Heart right ventricle (tissue), 16 donors: ENCODE data around the gene NOTUM. TPM values are rescaled to one million over a fixed set of nuclear protein-coding genes. Genes with fewer than 3 reads are reported as not detected.

Experiments
- ATAC-seq, 8 donors: fragments of 200-7000 bp; cut with Tn5 transposase; one replicate each; pipeline ENCODE4 v1.9.1; 2020; ENCODE audit warnings: mild to moderate bottlenecking in 8 of 8, moderate library complexity in 8 of 8, moderate number of reproducible peaks in 1 of 8
- DNase-seq, 2 donors: peaks; one replicate each; pipeline ENCODE4 v3.0.0-alpha.2; 2020
- H3K27ac ChIP-seq, 10 donors: fragments of 200-600 bp; sonication (generic) in 2 of 10; one replicate each; pipeline versions ENCODE4 v1.5.0 to v1.8.0; 2020 to 2022; ENCODE audit warnings: mild to moderate bottlenecking in 3 of 10
- H3K27me3 ChIP-seq, 7 donors: fragments of 200-600 bp; one replicate each; pipeline ENCODE4 v1.8.0; 2021 to 2022; ENCODE audit warnings: mild to moderate bottlenecking in 2 of 7
- H3K36me3 ChIP-seq, 9 donors: fragments of 200-600 bp; sonication (generic) in 1 of 9; one replicate each; pipeline versions ENCODE4 v1.5.0 to v1.8.0; 2020 to 2022; ENCODE audit warnings: mild to moderate bottlenecking in 2 of 9
- H3K4me1 ChIP-seq, 9 donors: fragments of 200-600 bp; sonication (generic) in 1 of 9; one replicate each; pipeline versions ENCODE4 v1.5.0 to v1.8.0; 2020 to 2022; ENCODE audit warnings: mild to moderate bottlenecking in 4 of 9
- H3K4me3 ChIP-seq, 10 donors: fragments of 200-600 bp; sonication (generic) in 2 of 10; one replicate each; pipeline versions ENCODE4 v1.5.0 to v1.8.0; 2020 to 2022; ENCODE audit warnings: mild to moderate bottlenecking in 7 of 10, moderate library complexity in 2 of 10
- H3K9me3 ChIP-seq, 11 donors: fragments of 200-600 bp in 10 of 11; sonication (generic) in 2 of 11; one replicate each; pipeline versions ENCODE4 v1.5.0 to v1.8.0; 2013 to 2022; ENCODE audit warnings: mild to moderate bottlenecking in 2 of 11, control low read depth in 1 of 11, moderate library complexity in 1 of 11
- CTCF ChIP-seq, 9 donors: fragments of 200-600 bp; sonication (generic) in 2 of 9; IDR thresholded peaks; one replicate each; pipeline versions ENCODE4 v1.5.0 to v1.8.0; 2021 to 2022; ENCODE audit warnings: antibody characterized with exemption in 9 of 9, mild to moderate bottlenecking in 5 of 9, moderate library complexity in 1 of 9
- WGBS, 2 donors: extraction: QIAGEN DNeasy Blood & Tissue Kit; methylation state at CpG; one replicate each; pipeline ENCODE4 v1.1.7; 2013; ENCODE audit warnings: inconsistent platforms in 1 of 2; 5-methylcytosine and 5-hydroxymethylcytosine counted together
- intact Hi-C, 10 donors: fragments of 100-400 bp; cut with DNase I; formaldehyde crosslinking; loops; one replicate each; pipeline versions ENCODE4 v1.11.1 to v1.14.2; 2022
- polyA plus RNA-seq, 2 donors: library from polyadenylated mRNA; stranded (reverse); fragments of 200-250 nt; gene quantifications; one replicate each; pipeline ENCODE4 v1.2.3, GENCODE V29; 2013
- total RNA-seq, 10 donors: library from RNA; stranded (reverse); fragmentation: NEBNext Ultra II Directional in 3 of 10; extraction: Animal tissue kit (Norgen Biotek cat#: 25700) in 3 of 10; gene quantifications; one replicate each; pipeline versions ENCODE4 v1.2.1 to v1.2.4, GENCODE V29; 2021 to 2023
- donor health status: Arrhythmogenic right ventricular cardiomyopathy.
- donor health status: ischemic (EF 13 %, LVEDD 7.1; RV severe dilation, severe dysfunction).
- donor health status: healthy with polysubstance abuse.
- donor health status: DM: no; HTN: yes; CAD: no.
- donor health status: DM: no; HTN: no; CAD: no.
- donor health status: ischemic (EF 25% LVEDD 6.9; RV normal size, moderate dysfunction).
- donor health status: ischemic (EF 25% LVEDD 5.7; RV mildly dilated, moderate dysfunction).
- donor health status: healthy.
- donor health status: DM: yes; HTN: yes; CAD: no.
- donor health status: Ischemic cardiomyopathy.
- donor health status: ischemic (EF 35%, LVEDD 5.7; RV mildly dilated, moderate dysfunction).
- donor health status: nonischemic (EF 11% LVEDD 7.7; RV severe dilation, severe dysfunction).
- donor health status: DM: yes; HTN: yes; CAD: no.
- donor health status: PGD.
- donor health status: ischemic (EF 29% LVEDD 5.4; RV normal size, mild dysfunction).
- donor health status: nonischemic (EF 23%, LVEDD 6.1; RV moderate dilation, normal function).

NOTUM gene
- total and polyA plus RNA-seq, 12 donors = 0.22 to 1.5 (median 0.65) TPM; not detected in 5

DNA sequence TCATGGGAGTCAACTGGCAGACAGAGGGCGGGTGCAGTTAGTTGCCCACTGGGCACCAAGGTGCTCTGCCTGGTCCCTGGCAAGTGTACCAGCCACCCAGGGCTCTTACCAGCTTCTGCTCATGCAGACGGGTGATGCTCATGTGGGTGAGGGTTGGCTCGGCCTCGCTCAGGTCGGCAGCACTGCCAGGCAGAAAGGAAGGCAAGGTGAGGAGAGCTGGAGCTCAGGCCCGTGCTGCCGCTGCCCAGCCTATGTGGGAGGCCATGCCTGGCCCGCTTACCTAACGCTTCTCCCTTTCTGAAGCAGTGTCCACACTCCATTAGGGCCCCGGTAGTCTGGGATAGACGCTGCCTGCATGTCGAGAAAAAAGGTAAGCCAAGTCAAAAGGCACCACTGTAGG is 45.7 kb downstream of the NOTUM start:
- no peaks in the 10 kb centered on the region for H3K27me3 ChIP-seq
- no peak for DNase-seq
- intact Hi-C loops = no loop called here
- no peak for TF ChIP-seq CTCF (IDR thresholded peaks at IDR 0.05)
- peaks cover 14 to 52% (median 32%) of the 10 kb centered on the region in 9 donors for H3K4me1 ChIP-seq
- no peak for ATAC-seq
- H3K4me3 ChIP-seq = no peak overlapping the region
- peaks cover 0 to 58% (median 32%) of the 10 kb centered on the region in 9 donors for H3K36me3 ChIP-seq
- no peak overlapping the region for H3K27ac ChIP-seq
- 90 to 93% methylated on average over 12 of the region's 12 CpGs for WGBS, 2 donors
- H3K9me3 ChIP-seq = no peaks in the 10 kb centered on the region

GRCh38 chr17:81914103-81914850 is 46.7 kb downstream of the NOTUM start:
- H3K4me1 ChIP-seq = peaks cover 17 to 51% (median 40%) of the 10 kb centered on the region in 9 donors
- H3K9me3 ChIP-seq = no peaks in the 10 kb centered on the region
- H3K27ac ChIP-seq = no peak overlapping the region
- no peak for TF ChIP-seq CTCF (IDR thresholded peaks at IDR 0.05)
- intact Hi-C loops = no loop called here
- peaks cover 0 to 47% (median 32%) of the 10 kb centered on the region in 9 donors for H3K36me3 ChIP-seq
- DNase-seq (no peak), ATAC-seq (no peak)
- H3K27me3 ChIP-seq = no peaks in the 10 kb centered on the region
- H3K4me3 ChIP-seq = no peak overlapping the region
- 97% methylated on average over 36 of the region's 36 CpGs for WGBS, 2 donors

DNA sequence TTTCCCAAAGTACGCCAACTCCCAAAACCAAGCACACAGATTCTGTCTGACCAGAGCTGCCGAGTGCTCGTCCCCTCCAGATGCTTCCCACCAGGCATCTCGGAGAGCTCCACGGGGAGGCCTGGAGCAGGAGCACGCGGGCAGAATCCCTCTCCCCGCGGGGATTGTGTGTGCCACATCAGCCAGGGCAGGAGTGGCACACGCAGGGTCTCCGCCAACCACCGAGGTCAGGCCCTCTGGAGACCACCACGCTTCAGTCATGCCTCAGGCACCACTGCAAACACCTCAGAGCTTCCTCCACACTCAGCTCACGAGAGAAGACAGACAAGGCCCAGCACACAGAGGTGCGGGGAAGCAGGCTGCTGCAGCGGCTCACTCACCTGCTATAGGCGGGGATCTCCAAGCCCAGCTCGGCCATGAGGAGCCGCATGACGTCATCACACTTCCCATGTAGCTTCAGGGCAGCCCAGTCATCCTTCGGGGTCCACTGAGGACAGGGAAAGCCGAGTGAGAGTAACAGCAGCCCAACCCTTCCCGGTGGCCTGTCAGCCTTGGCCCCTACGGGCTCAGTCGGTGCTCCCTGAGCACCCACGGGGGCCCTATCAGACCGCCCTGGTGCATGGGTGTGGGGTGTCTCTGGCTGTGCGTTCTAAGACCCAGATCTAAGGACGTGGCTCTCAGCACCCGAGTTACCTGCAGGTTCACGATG is 47.4 kb downstream of the NOTUM start:
- no peaks in the 10 kb centered on the region for H3K9me3 ChIP-seq
- intact Hi-C loops = no loop called here
- peaks cover 17 to 50% (median 39%) of the 10 kb centered on the region in 9 donors for H3K4me1 ChIP-seq
- ATAC-seq = no peak
- no peak overlapping the region for H3K27ac ChIP-seq
- no peak overlapping the region for H3K4me3 ChIP-seq
- WGBS, 2 donors = 94 to 95% methylated on average over 31 of the region's 31 CpGs
- no peak for DNase-seq
- peaks cover 0 to 46% (median 31%) of the 10 kb centered on the region in 9 donors for H3K36me3 ChIP-seq
- no peak for TF ChIP-seq CTCF (IDR thresholded peaks at IDR 0.05)
- H3K27me3 ChIP-seq = no peaks in the 10 kb centered on the region

DNA sequence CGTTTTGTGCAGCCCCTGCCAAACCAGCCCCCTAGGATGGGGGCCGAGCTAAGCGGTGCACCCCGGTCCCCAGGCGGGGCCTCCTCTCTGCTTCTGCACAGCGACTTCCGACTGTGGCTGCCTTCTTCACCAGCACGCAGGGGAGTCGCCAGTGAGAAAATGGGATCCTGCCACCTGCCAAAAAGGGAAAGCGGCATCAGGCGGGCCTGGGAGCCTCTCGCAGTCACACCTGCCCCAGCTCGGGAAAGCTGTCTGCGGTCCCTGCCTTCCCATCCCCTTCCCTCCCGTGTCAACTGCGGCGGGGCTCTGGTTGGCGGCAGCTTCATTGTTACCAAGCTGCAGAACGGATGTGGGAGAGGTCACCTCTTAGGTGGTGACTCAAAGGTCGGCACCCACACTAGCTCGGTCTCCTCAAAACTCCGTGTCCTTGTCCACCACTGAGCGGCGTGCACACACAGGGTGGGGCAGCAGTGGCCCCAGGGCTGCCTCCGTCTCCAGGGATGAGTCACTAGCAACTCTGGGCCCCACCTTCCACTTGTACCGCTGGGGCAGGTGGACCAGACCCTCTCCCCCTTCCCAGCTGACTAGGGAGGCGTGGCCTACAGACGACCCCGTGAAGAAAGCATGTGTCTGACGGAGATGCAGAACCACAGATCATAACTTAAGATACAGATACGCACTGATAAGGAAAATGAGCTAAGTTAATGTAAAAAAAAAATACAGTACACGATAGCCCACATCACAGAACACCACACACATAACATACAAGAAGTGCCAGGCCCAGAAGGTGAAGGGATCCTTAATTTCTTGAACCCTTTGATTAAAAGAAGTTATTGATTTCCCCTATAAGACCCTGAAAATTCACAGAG is 48.3 kb downstream of the NOTUM start:
- no peaks in the 10 kb centered on the region for H3K27me3 ChIP-seq
- DNase-seq (no peak), ATAC-seq (no peak)
- 92 to 93% methylated on average over 32 of the region's 32 CpGs for WGBS, 2 donors
- no peak overlapping the region for H3K27ac ChIP-seq
- H3K36me3 ChIP-seq = peaks cover 0 to 54% (median 32%) of the 10 kb centered on the region in 9 donors
- no peak for TF ChIP-seq CTCF (IDR thresholded peaks at IDR 0.05)
- no peaks in the 10 kb centered on the region for H3K9me3 ChIP-seq
- intact Hi-C loops = no loop called here
- H3K4me3 ChIP-seq = no peak overlapping the region
- peaks cover 17 to 44% (median 34%) of the 10 kb centered on the region in 9 donors for H3K4me1 ChIP-seq
